K562 (cell line): ENCODE results near the gene RPL27A. TPM values are rescaled to one million over a fixed set of nuclear protein-coding genes. Genes with fewer than 3 reads are reported as not detected.
A peak's percentile ranks its signal among the peaks of the same experiment; 100 is the strongest.

Source experiments
- ATAC-seq: fragments of 200-7000 bp; cut with Tn5 transposase; 3 replicates; pipeline ENCODE4 v1.9.1; 2020; ENCODE audit warnings: moderate library complexity
- BruUV-seq: library from RNA; stranded (reverse); fragments of 400-500 nt; replicated peaks from 2 replicates; lab custom pipeline; 2021; lab: Mats Ljungman, UMichigan
- CTCF ChIA-PET: fragments of 300-600 bp; formaldehyde crosslinking; extraction: SDS; loops from one replicate; lab custom pipeline; 2021; ENCODE audit warnings: low intra/inter-chr PET ratio; lab: Yijun Ruan, JAX
- POLR2A ChIA-PET: fragments of 300-600, 350-650 bp; sonication (Branson Sonifier 250); formaldehyde crosslinking; extraction: SDS; loops from one replicate; lab custom pipeline; 2021; ENCODE audit warnings: antibody characterized with exemption, inconsistent platforms; lab: Yijun Ruan, JAX
- DNase-seq, 4 experiments: peaks; one replicate each; pipeline versions ENCODE4 v3.0.0 to v3.0.0-alpha.2; 2011 to 2018; ENCODE audit warnings: low spot score in 3 of 4, mixed read lengths in 3 of 4; ENCODE audit errors: extremely low read depth in 1 of 4
- FAIRE-seq: peaks from 2 replicates; lab custom pipeline; 2011; peaks lifted over from hg19 to GRCh38; lab: Jason Lieb, UNC
- H2AFZ ChIP-seq: 2 replicates; pipeline ENCODE4 v1.6.0; 2011; ENCODE audit warnings: low read depth, low read length, control low read depth, inconsistent platforms
- H3K27ac ChIP-seq: fragments of 200-600 bp; 3 replicates; pipeline ENCODE4 v1.8.0; 2011; ENCODE audit warnings: low read depth, mild to moderate bottlenecking, control low read depth, inconsistent platforms, low read length, moderate library complexity, mixed read lengths; ENCODE audit errors: extremely low read depth
- H3K27me3 ChIP-seq, 2 experiments: fragments of 300-600 bp in 1 of 2; 2 replicates in 1 of 2; 3 replicates in 1 of 2; pipeline versions ENCODE4 v1.6.0 to v1.8.0; 2011; ENCODE audit warnings: inconsistent platforms in 2 of 2, low read length in 2 of 2, mild to moderate bottlenecking in 1 of 2, mixed read lengths in 1 of 2, moderate library complexity in 1 of 2; ENCODE audit not compliant: control insufficient read depth in 2 of 2, insufficient read depth in 2 of 2
- H3K36me3 ChIP-seq: fragments of 300-600 bp; 3 replicates; pipeline ENCODE4 v1.8.0; 2011; ENCODE audit warnings: mild to moderate bottlenecking, low read length, inconsistent platforms; ENCODE audit not compliant: control insufficient read depth, insufficient read depth
- H3K4me1 ChIP-seq, 2 experiments: fragments of 200-600 bp in 1 of 2; replicated peaks in 1 of 2; 2 replicates in 1 of 2; 3 replicates in 1 of 2; pipeline versions ENCODE4 v1.5.1 to v1.8.0; 2011; ENCODE audit warnings: inconsistent platforms in 2 of 2, low read length in 2 of 2, mild to moderate bottlenecking in 1 of 2, mixed read lengths in 1 of 2, moderate library complexity in 1 of 2; ENCODE audit not compliant: control insufficient read depth in 2 of 2, insufficient read depth in 2 of 2
- H3K4me2 ChIP-seq: 2 replicates; pipeline ENCODE4 v1.6.1; 2011; ENCODE audit warnings: low read length, control low read depth, inconsistent platforms, mixed read lengths; ENCODE audit not compliant: insufficient read depth
- H3K4me3 ChIP-seq: fragments of 200-600 bp; sonication (generic), shearing (Covaris generic); 2 replicates; pipeline ENCODE4 v1.5.1; 2016; ENCODE audit warnings: control low read depth, inconsistent platforms
- H3K79me2 ChIP-seq: fragments of 200-600 bp; 3 replicates; pipeline ENCODE4 v1.8.0; 2011; ENCODE audit warnings: low read length, inconsistent platforms; ENCODE audit not compliant: control insufficient read depth, insufficient read depth
- H3K9ac ChIP-seq, 2 experiments: 2 replicates each; pipeline versions ENCODE4 v1.6.0 to v1.6.1; 2011; ENCODE audit warnings: low read depth in 2 of 2, low read length in 2 of 2, control low read depth in 1 of 2, inconsistent platforms in 1 of 2, mild to moderate bottlenecking in 1 of 2, mixed read lengths in 1 of 2; ENCODE audit not compliant: insufficient read depth in 1 of 2
- H3K9me1 ChIP-seq: one replicate; pipeline ENCODE4 v1.6.0; 2011; ENCODE audit warnings: inconsistent platforms, mild to moderate bottlenecking, low read length, moderate library complexity; ENCODE audit not compliant: control insufficient read depth, insufficient read depth
- H3K9me3 ChIP-seq: replicated peaks from 2 replicates; pipeline ENCODE4 v1.5.1; 2011; ENCODE audit warnings: low read depth, low read length, inconsistent platforms; ENCODE audit not compliant: control insufficient read depth, insufficient read depth
- H4K20me1 ChIP-seq: replicated peaks from 2 replicates; pipeline ENCODE4 v1.6.1; 2011; ENCODE audit warnings: low read length, inconsistent platforms, mixed read lengths; ENCODE audit not compliant: control insufficient read depth, insufficient read depth
- CBFA2T2 ChIP-seq: fragments of 450-650 bp; conservative IDR thresholded peaks from 2 replicates; pipeline ENCODE4 v1.6.1; 2017; ENCODE audit warnings: mild to moderate bottlenecking
- HCFC1 ChIP-seq: IDR thresholded peaks from 2 replicates; pipeline ENCODE4 v1.6.1; 2012; ENCODE audit warnings: low read depth, low read length, improper control_type of control experiment
- HES1 ChIP-seq: fragments of 450-650 bp; IDR thresholded peaks from 2 replicates; pipeline ENCODE4 v1.6.1; 2016; ENCODE audit warnings: low read depth, mild to moderate bottlenecking, moderate library complexity
- NFIC ChIP-seq: fragments of 450-650 bp; IDR thresholded peaks from 2 replicates; pipeline ENCODE4 v1.6.1; 2017; ENCODE audit warnings: mild to moderate bottlenecking, inconsistent platforms
- PRPF4 ChIP-seq: fragments of 200-400 bp; formaldehyde crosslinking; IDR thresholded peaks from one replicate; pipeline ENCODE4 v1.6.1; 2017; ENCODE audit warnings: low read length, low read depth, mild to moderate bottlenecking; ENCODE audit not compliant: insufficient read depth, poor library complexity, severe bottlenecking
- WGBS: fragments of 100-300 bp; shearing (Covaris generic); methylation state at CpG from one replicate; pipeline ENCODE4 v1.1.6; 2016; ENCODE audit warnings: low coverage, mixed read lengths; ENCODE audit not compliant: insufficient coverage; ENCODE audit errors: missing lambda C conversion rate; 5-methylcytosine and 5-hydroxymethylcytosine counted together
- in situ Hi-C: fragments of 300-500 bp; cut with MboI; formaldehyde crosslinking; loops from 4 replicates; pipeline ENCODE4 v1.15.0; 2018; ENCODE audit warnings: inconsistent platforms, mixed read lengths
- intact Hi-C: fragments of 100-400 bp; cut with micrococcal nuclease; formaldehyde crosslinking; loops from 2 replicates; pipeline ENCODE4 v1.14.2; 2022
- polyA plus RNA-seq, 8 experiments: library from polyadenylated mRNA; depleted of rRNA in 4 of 8; stranded (reverse) in 5 of 8; unstranded in 3 of 8; fragments of >200 nt; fragmentation: Nextera tagmentation in 2 of 8; fragmentation: Illumina TruSeq in 1 of 8; extraction: Ambion mirVana in 2 of 8; extraction: Trizol in 1 of 8; gene quantifications; 2 replicates each; pipeline versions ENCODE4 v1.2.1 to v1.2.3, GENCODE V29; 2011 to 2014; ENCODE audit warnings: inconsistent platforms in 1 of 8, missing spikeins in 1 of 8
- total RNA-seq, 7 experiments: library from RNA; depleted of rRNA in 6 of 7; stranded (reverse); fragments of >200 nt in 6 of 7; fragmentation: Illumina TruSeq in 2 of 7; extraction: Trizol in 2 of 7; gene quantifications; 2 replicates each; pipeline versions ENCODE4 v1.2.1 to v1.2.3, GENCODE V29; 2011 to 2021; ENCODE audit warnings: low replicate concordance in 1 of 7

The RPL27A gene
- total and polyA plus RNA-seq, 9 of the 15 experiments (the other 6 are each of a cell fraction or from before 2014, with no cell fraction given), result 790 to 4,241 (median 2,267) TPM

DNA sequence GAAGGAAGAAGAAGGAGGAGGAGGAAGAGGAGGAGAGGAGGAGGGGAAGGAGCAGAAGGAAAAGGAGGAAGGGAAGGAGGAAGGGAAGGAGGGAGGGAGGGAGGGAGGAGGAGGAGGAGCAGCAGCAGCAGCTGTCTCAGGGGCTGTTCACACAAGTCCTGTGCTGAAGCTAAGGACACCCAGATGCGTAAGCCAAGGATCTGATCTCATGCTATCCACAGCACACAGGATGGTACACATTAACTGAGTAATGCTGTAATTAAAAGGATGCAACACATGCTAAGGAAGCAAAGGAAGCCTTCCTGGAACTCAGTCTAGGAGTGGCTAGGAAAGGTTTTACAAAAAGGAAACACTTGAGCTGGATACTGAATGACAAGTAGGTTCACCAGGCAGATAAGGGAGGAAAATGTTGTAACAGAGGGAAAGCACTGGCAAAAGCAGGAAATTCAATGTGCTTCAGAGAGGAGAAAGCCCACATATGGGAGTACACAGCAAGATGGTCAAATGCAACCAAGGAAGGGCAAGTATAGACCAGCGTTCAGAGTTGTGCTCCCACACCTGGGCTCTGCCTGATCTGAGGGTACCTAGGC lies 32.1 kb upstream of the RPL27A start:
- Histone ChIP-seq H3K9me3 (no peaks in the 10 kb centered on the region), H3K4me2 (no peak overlapping the region), H3K4me3 (no peak overlapping the region), H3K4me1 (no peaks in the 10 kb centered on the region), H4K20me1 (no peaks in the 10 kb centered on the region), H3K27ac (no peak overlapping the region), H3K27me3 (no peaks in the 10 kb centered on the region), H3K9me1 (no peaks in the 10 kb centered on the region), H3K9ac (no peak overlapping the region), H2AFZ (no peak overlapping the region), H3K79me2 (no peaks in the 10 kb centered on the region), H3K36me3 (peaks cover 17% of the 10 kb centered on the region; the same call in 2 of the 3 replicates)
- no peak for DNase-seq
- TF ChIP-seq HCFC1 (no peak), CBFA2T2 (no peak), PRPF4 (no peak)
- ChIA-PET POLR2A (interaction anchor here (0.6 to 1.0 kb wide), 2 partner anchors 14 to 39 kb away, joined by 3 read pairs; no protein-coding TSS in a partner anchor), CTCF (no interaction called here)
- no TSS peak for BruUV-seq
- intact Hi-C loops (no loop called here), in situ Hi-C loops (no loop called here)
- ATAC-seq, result no peak
- no peak for FAIRE-seq
- 80% methylated on average over 2 of the region's 2 CpGs for WGBS

DNA sequence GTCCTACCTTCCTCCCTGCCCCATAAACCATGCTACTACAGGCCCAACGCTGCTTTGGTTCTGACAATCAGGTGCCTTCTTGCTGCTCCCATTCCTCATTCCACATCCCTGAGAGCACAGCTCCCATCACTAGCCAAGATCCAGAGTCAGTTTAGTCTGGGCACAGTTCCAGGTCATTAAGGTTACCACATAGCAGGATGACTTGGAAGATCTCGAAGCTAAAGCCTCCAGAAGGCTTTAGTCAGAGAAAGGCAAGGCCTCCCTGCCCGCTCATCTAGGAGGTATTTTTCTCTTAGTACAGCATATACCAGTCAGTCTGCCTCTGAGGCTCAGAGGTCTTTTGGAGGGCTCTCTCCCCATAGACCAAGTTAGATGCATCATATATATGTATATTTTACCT lies 30.5 kb upstream of the RPL27A start:
- TF ChIP-seq HES1, result no peak
- peak; percentile 24; the same call in 1 of the 2 replicates for TF ChIP-seq NFIC
- ATAC-seq (no peak), FAIRE-seq (no peak), DNase-seq (no peak)
- H3K27ac ChIP-seq, result no peak overlapping the region
- H3K4me3 ChIP-seq, result no peak overlapping the region
- H4K20me1 ChIP-seq, result no peaks in the 10 kb centered on the region
- in situ Hi-C loops, result no loop called here
- WGBS, result 67% methylated on average over 3 of the region's 3 CpGs
- H3K79me2 ChIP-seq, result no peaks in the 10 kb centered on the region
- ChIA-PET POLR2A (no interaction called here), CTCF (no interaction called here)
- H3K9me1 ChIP-seq, result no peaks in the 10 kb centered on the region
- no peaks in the 10 kb centered on the region for H3K27me3 ChIP-seq
- H3K4me2 ChIP-seq, result no peak overlapping the region
- H2AFZ ChIP-seq, result no peak overlapping the region
- H3K9me3 ChIP-seq, result no peaks in the 10 kb centered on the region
- peaks cover 8% of the 10 kb centered on the region; the same call in 2 of the 3 replicates for H3K36me3 ChIP-seq
- intact Hi-C loops, result no loop called here
- no peak overlapping the region for H3K9ac ChIP-seq
- BruUV-seq, result no TSS peak
- H3K4me1 ChIP-seq, result no peaks in the 10 kb centered on the region
